Measurements from ENCODE around the gene TLR3.

The TLR3 gene

GRCh38 chr4:186097386-186097785, 28.4 kb downstream of the TLR3 start:
- no peaks in the 10 kb centered on the region for H3K27me3 ChIP-seq (ENCODE audit: insufficient read depth, low read length, poor library complexity)
- H3K4me3 ChIP-seq (ENCODE audit: low read depth in 1 of 2, low read length in 2 of 2): no peak overlapping the region
- no peaks in the 10 kb centered on the region for H4K20me1 ChIP-seq (ENCODE audit: insufficient read depth, low read length)
- H3K4me2 ChIP-seq (ENCODE audit: insufficient read depth, low read length): no peak overlapping the region
- H3K27ac ChIP-seq (ENCODE audit: low read length): no peak overlapping the region
- H3K9me3 ChIP-seq (ENCODE audit: insufficient read depth, low read length, severe bottlenecking): no peaks in the 10 kb centered on the region
- H3K36me3 ChIP-seq (ENCODE audit: insufficient read depth, low read length): no peaks in the 10 kb centered on the region
- H3K9ac ChIP-seq (ENCODE audit: low read depth, low read length): no peak overlapping the region
- ATAC-seq (ENCODE audit: insufficient read depth, low read depth): no peak
- no peak overlapping the region for H2AFZ ChIP-seq (ENCODE audit: low read depth, low read length)
- no peak for TF ChIP-seq EZH2 (IDR thresholded peaks at IDR 0.05; ENCODE audit: borderline replicate concordance, low read depth, low read length, severe bottlenecking)
- no peak for TF ChIP-seq CTCF (IDR thresholded peaks at IDR 0.05; ENCODE audit: borderline replicate concordance, extremely low read depth, low read length, poor library complexity, severe bottlenecking)
- DNase-seq: no peak
- H3K4me1 ChIP-seq (ENCODE audit: insufficient read depth, low read length): no peaks in the 10 kb centered on the region
- no peaks in the 10 kb centered on the region for H3K79me2 ChIP-seq (ENCODE audit: insufficient read depth, low read length)

- no peak overlapping the region for H3K4me2 ChIP-seq (ENCODE audit: insufficient read depth, low read length)
- H3K36me3 ChIP-seq (ENCODE audit: insufficient read depth, low read length): no peaks in the 10 kb centered on the region
- H4K20me1 ChIP-seq (ENCODE audit: insufficient read depth, low read length): no peaks in the 10 kb centered on the region
- DNase-seq: no peak
- no peaks in the 10 kb centered on the region for H3K27me3 ChIP-seq (ENCODE audit: insufficient read depth, low read length, poor library complexity)
- H3K79me2 ChIP-seq (ENCODE audit: insufficient read depth, low read length): no peaks in the 10 kb centered on the region
- H2AFZ ChIP-seq (ENCODE audit: low read depth, low read length): no peak overlapping the region
- TF ChIP-seq EZH2 (IDR thresholded peaks at IDR 0.05; ENCODE audit: borderline replicate concordance, low read depth, low read length, severe bottlenecking) (no peak), CTCF (IDR thresholded peaks at IDR 0.05; ENCODE audit: borderline replicate concordance, extremely low read depth, low read length, poor library complexity, severe bottlenecking) (no peak)
- no peak overlapping the region for H3K27ac ChIP-seq (ENCODE audit: low read length)
- no peaks in the 10 kb centered on the region for H3K9me3 ChIP-seq (ENCODE audit: insufficient read depth, low read length, severe bottlenecking)
- no peak for ATAC-seq (ENCODE audit: insufficient read depth, low read depth)
- no peak overlapping the region for H3K9ac ChIP-seq (ENCODE audit: low read depth, low read length)
- no peak overlapping the region for H3K4me3 ChIP-seq (ENCODE audit: low read depth in 1 of 2, low read length in 2 of 2)
- H3K4me1 ChIP-seq (ENCODE audit: insufficient read depth, low read length): no peaks in the 10 kb centered on the region
Observed at GRCh38 chr4:186102931-186103330, 34.0 kb downstream of the TLR3 start.

- H3K4me2 ChIP-seq (ENCODE audit: insufficient read depth, low read length): no peak within 1 kb of the TSS
- no peak within 1 kb of the TSS for H3K4me3 ChIP-seq (ENCODE audit: low read depth in 1 of 2, low read length in 2 of 2)
- no peaks in the 10 kb centered on the region for H3K4me1 ChIP-seq (ENCODE audit: insufficient read depth, low read length)
- no peaks in the 10 kb centered on the region for H3K79me2 ChIP-seq (ENCODE audit: insufficient read depth, low read length)
- no peaks in the 10 kb centered on the region for H3K9me3 ChIP-seq (ENCODE audit: insufficient read depth, low read length, severe bottlenecking)
- H3K36me3 ChIP-seq (ENCODE audit: insufficient read depth, low read length): no peaks in the 10 kb centered on the region
- no peak within 1 kb of the TSS for H2AFZ ChIP-seq (ENCODE audit: low read depth, low read length)
- H4K20me1 ChIP-seq (ENCODE audit: insufficient read depth, low read length): no peaks in the 10 kb centered on the region
- DNase-seq: no peak
- no peak within 1 kb of the TSS for H3K27ac ChIP-seq (ENCODE audit: low read length)
- H3K27me3 ChIP-seq (ENCODE audit: insufficient read depth, low read length, poor library complexity): no peaks in the 10 kb centered on the region
- no peak for ATAC-seq (ENCODE audit: insufficient read depth, low read depth)
- H3K9ac ChIP-seq (ENCODE audit: low read depth, low read length): no peak within 1 kb of the TSS
- TF ChIP-seq CTCF (IDR thresholded peaks at IDR 0.05; ENCODE audit: borderline replicate concordance, extremely low read depth, low read length, poor library complexity, severe bottlenecking): no peak
- no peak for TF ChIP-seq EZH2 (IDR thresholded peaks at IDR 0.05; ENCODE audit: borderline replicate concordance, low read depth, low read length, severe bottlenecking)
Observed at GRCh38 chr4:186104114-186104889, 35.3 kb downstream of the TLR3 start, which contains the start of gene FAM149A. FAM149A (plus strand) TSS chr4:186104704.

All from DND-41 (cell line).